Lung (tissue), 12 donors: ENCODE data around the gene DSP. TPM values are rescaled to one million over a fixed set of nuclear protein-coding genes. Genes with fewer than 3 reads are reported as not detected.

Experiments
- ATAC-seq: fragments of 200-7000 bp; cut with Tn5 transposase; one replicate; pipeline ENCODE4 v1.9.1; 2020; ENCODE audit warnings: moderate number of reproducible peaks; ENCODE audit not compliant: insufficient read depth, low FRiP score
- DNase-seq, 3 donors: peaks; one replicate each; pipeline ENCODE4 v3.0.0-alpha.2; 2013 to 2017
- H3K27ac ChIP-seq, 2 donors: one replicate each; pipeline ENCODE4 v1.5.1; 2013; ENCODE audit warnings: mild to moderate bottlenecking in 2 of 2, moderate library complexity in 2 of 2, control low read depth in 1 of 2, inconsistent platforms in 1 of 2, low read depth in 1 of 2, low read length in 1 of 2
- H3K27me3 ChIP-seq, 3 donors: one replicate each; pipeline ENCODE4 v1.5.1; 2013; ENCODE audit warnings: low read length in 2 of 3; ENCODE audit not compliant: control insufficient read depth in 3 of 3, insufficient read depth in 3 of 3
- H3K36me3 ChIP-seq, 4 donors: one replicate each; pipeline ENCODE4 v1.5.1; 2013; ENCODE audit warnings: low read length in 4 of 4, mild to moderate bottlenecking in 1 of 4, moderate library complexity in 1 of 4; ENCODE audit not compliant: control insufficient read depth in 4 of 4, insufficient read depth in 4 of 4
- H3K4me1 ChIP-seq, 5 donors: one replicate each; pipeline ENCODE4 v1.5.1; 2013; ENCODE audit warnings: low read length in 5 of 5, mild to moderate bottlenecking in 2 of 5, moderate library complexity in 1 of 5; ENCODE audit not compliant: control insufficient read depth in 5 of 5, insufficient read depth in 5 of 5
- H3K4me3 ChIP-seq: one replicate; pipeline ENCODE4 v1.5.1; 2013; ENCODE audit warnings: mild to moderate bottlenecking, control low read depth, moderate library complexity
- H3K9ac ChIP-seq, 2 donors: one replicate each; pipeline ENCODE4 v1.5.1; 2013; ENCODE audit warnings: low read length in 2 of 2, control low read depth in 1 of 2; ENCODE audit not compliant: insufficient read depth in 1 of 2
- H3K9me3 ChIP-seq, 4 donors: one replicate each; pipeline ENCODE4 v1.5.1; 2013; ENCODE audit warnings: low read length in 3 of 4, mild to moderate bottlenecking in 1 of 4, moderate library complexity in 1 of 4; ENCODE audit not compliant: control insufficient read depth in 4 of 4, insufficient read depth in 3 of 4
- CTCF ChIP-seq: IDR thresholded peaks from 2 replicates; pipeline ENCODE4 v1.5.1; 2012; ENCODE audit warnings: mild to moderate bottlenecking; ENCODE audit errors: control extremely low read depth, extremely low read depth
- WGBS, 2 donors: extraction: QIAGEN DNeasy Blood & Tissue Kit; methylation state at CpG; one replicate each; pipeline ENCODE4 v1.1.7; 2013; 5-methylcytosine and 5-hydroxymethylcytosine counted together
- polyA plus RNA-seq, 2 donors: library from polyadenylated mRNA; stranded (reverse); fragments of 200-250 nt; gene quantifications; one replicate each; pipeline ENCODE4 v1.2.1, GENCODE V29; 2013
- total RNA-seq, 2 donors: library from RNA; depleted of rRNA in 1 of 2; stranded (reverse); fragments of >200 nt in 1 of 2; gene quantifications; one replicate each; pipeline ENCODE4 v1.2.1, GENCODE V29; 2014 to 2021
- donor health status: control.
- donor health status: control.
- donor health status: Bipolar disorder and iron deficiency.
- donor health status: healthy.
- donor health status: DM: yes; HTN: yes; CAD: no.

DSP gene
- total and polyA plus RNA-seq, 4 donors, result 2.9 to 73.2 (median 19.4) TPM

- DNase-seq (peak; percentile 63 to 76 (median 65)), ATAC-seq (no peak)
- peaks cover 0 to 14% (median 9%) of the 10 kb centered on the region in 5 donors for H3K4me1 ChIP-seq
- no peak overlapping the region for H3K9ac ChIP-seq
- H3K27me3 ChIP-seq, result peaks cover 8 to 43% (median 27%) of the 10 kb centered on the region in 3 donors
- H3K9me3 ChIP-seq, result peaks cover 0 to 3% (median 0%) of the 10 kb centered on the region in 4 donors
- 6 to 7% methylated on average over 26 to 32 of the region's 32 CpGs for WGBS, 2 donors
- no peak for TF ChIP-seq CTCF
- no peaks in the 10 kb centered on the region for H3K36me3 ChIP-seq
- peak overlapping the region; percentile 45 to 94 for H3K27ac ChIP-seq
- H3K4me3 ChIP-seq, result peak overlapping the region; percentile 33
These were observed 1.6 kb downstream of the DSP start for GRCh38 chr6:7542874-7543624.

GRCh38 chr6:7543789-7544424 lies 2.4 kb downstream of the DSP start:
- peaks cover 8 to 34% (median 18%) of the 10 kb centered on the region in 3 donors for H3K27me3 ChIP-seq
- DNase-seq, result peak in 2 of 3 donors; percentile 35 to 52
- no peak for TF ChIP-seq CTCF
- no peak overlapping the region for H3K4me3 ChIP-seq
- peaks cover 0 to 14% (median 9%) of the 10 kb centered on the region in 5 donors for H3K4me1 ChIP-seq
- ATAC-seq, result no peak
- no peak overlapping the region for H3K9ac ChIP-seq
- peaks cover 0 to 3% (median 0%) of the 10 kb centered on the region in 4 donors for H3K9me3 ChIP-seq
- peak overlapping the region in 1 of 2 donors; percentile 70 for H3K27ac ChIP-seq
- H3K36me3 ChIP-seq, result no peaks in the 10 kb centered on the region
- 40 to 58% methylated on average over 13 of the region's 13 CpGs for WGBS, 2 donors

GRCh38 chr6:7544597-7544996 lies 3.1 kb downstream of the DSP start:
- Histone ChIP-seq H3K4me3 (no peak overlapping the region), H3K9ac (no peak overlapping the region), H3K27ac (no peak overlapping the region), H3K27me3 (peaks cover 6 to 29% (median 18%) of the 10 kb centered on the region in 3 donors), H3K36me3 (no peaks in the 10 kb centered on the region), H3K4me1 (peaks cover 0 to 17% (median 9%) of the 10 kb centered on the region in 5 donors), H3K9me3 (peaks cover 0 to 3% (median 0%) of the 10 kb centered on the region in 4 donors)
- DNase-seq (no peak), ATAC-seq (no peak)
- no peak for TF ChIP-seq CTCF
- 89 to 94% methylated on average over 3 of the region's 3 CpGs for WGBS, 2 donors
